ENCODE results near the gene COQ10A. TPM values are rescaled to one million over a fixed set of nuclear protein-coding genes. Genes with fewer than 3 reads are reported as not detected.

The COQ10A gene
- total and polyA plus RNA-seq, 2 of the 8 experiments (the other 6 are each of a cell fraction or from before 2014, with no cell fraction given) = 21.8 to 42.9 TPM

- TF ChIP-seq CHD7 (IDR thresholded peaks at IDR 0.05; ENCODE audit: insufficient replicate concordance, low read length) (no peak), PHF8 (conservative IDR thresholded peaks at IDR 0.05; ENCODE audit: low read depth, low read length) (no peak), CTCF (IDR thresholded peaks at IDR 0.05; ENCODE audit: control extremely low read depth in 1 of 3, insufficient read depth in 1 of 3, low read depth in 1 of 3, low read length in 3 of 3) (peak; percentile 21 to 52 (median 46)), RAD21 (IDR thresholded peaks at IDR 0.05 in 1 of 2, conservative IDR thresholded peaks at IDR 0.05 in 1 of 2; ENCODE audit: low read depth in 2 of 2, low read length in 2 of 2) (peak; percentile 51 to 61)
Measured at GRCh38 chr12:56317675-56318074, 50.9 kb downstream of the COQ10A start (continued).
